Lower lobe of right lung (tissue), 2 donors: ENCODE results near the gene NSUN2. TPM values are rescaled to one million over a fixed set of nuclear protein-coding genes. Genes with fewer than 3 reads are reported as not detected.
A peak's percentile ranks its signal among the peaks of the same experiment; 100 is the strongest.

ENCODE experiments used
- ATAC-seq, 2 donors: fragments of 200-7000 bp; cut with Tn5 transposase; one replicate each; pipeline ENCODE4 v1.9.1; 2020 to 2022; ENCODE audit warnings: mild to moderate bottlenecking in 2 of 2, moderate library complexity in 2 of 2
- DNase-seq: peaks from one replicate; pipeline ENCODE4 v3.0.0-alpha.2; 2020
- H3K27ac ChIP-seq: fragments of 200-600 bp; one replicate; pipeline ENCODE4 v1.8.0; 2022
- H3K27me3 ChIP-seq: fragments of 200-600 bp; one replicate; pipeline ENCODE4 v1.8.0; 2022; ENCODE audit warnings: low read depth
- H3K36me3 ChIP-seq: fragments of 200-600 bp; one replicate; pipeline ENCODE4 v1.8.0; 2022; ENCODE audit warnings: mild to moderate bottlenecking
- H3K4me1 ChIP-seq: fragments of 200-600 bp; one replicate; pipeline ENCODE4 v1.8.0; 2022
- H3K4me3 ChIP-seq: fragments of 200-600 bp; one replicate; pipeline ENCODE4 v1.8.0; 2022; ENCODE audit warnings: mild to moderate bottlenecking
- H3K9me3 ChIP-seq: fragments of 200-600 bp; one replicate; pipeline ENCODE4 v1.8.0; 2022
- intact Hi-C: fragments of 100-400 bp; cut with DNase I; formaldehyde crosslinking; loops from one replicate; pipeline ENCODE4 v1.11.0; 2022
- total RNA-seq: library from RNA; stranded (reverse); fragmentation: NEBNext Ultra II Directional; extraction: Animal tissue kit (Norgen Biotek cat#: 25700); gene quantifications from one replicate; pipeline ENCODE4 v1.2.1, GENCODE V29; 2021
- TF ChIP-seq, protein P1 (sequence below): fragments of 200-600 bp; IDR thresholded peaks from one replicate; pipeline ENCODE4 v1.8.0; 2022; ENCODE audit warnings: antibody characterized with exemption, mild to moderate bottlenecking
- donor health status: DM: no; HTN: yes; CAD: no; lungs with severe emphysema.

The NSUN2 gene
- total RNA-seq, 1 donor from 2014 or later: 43.3 TPM

DNA sequence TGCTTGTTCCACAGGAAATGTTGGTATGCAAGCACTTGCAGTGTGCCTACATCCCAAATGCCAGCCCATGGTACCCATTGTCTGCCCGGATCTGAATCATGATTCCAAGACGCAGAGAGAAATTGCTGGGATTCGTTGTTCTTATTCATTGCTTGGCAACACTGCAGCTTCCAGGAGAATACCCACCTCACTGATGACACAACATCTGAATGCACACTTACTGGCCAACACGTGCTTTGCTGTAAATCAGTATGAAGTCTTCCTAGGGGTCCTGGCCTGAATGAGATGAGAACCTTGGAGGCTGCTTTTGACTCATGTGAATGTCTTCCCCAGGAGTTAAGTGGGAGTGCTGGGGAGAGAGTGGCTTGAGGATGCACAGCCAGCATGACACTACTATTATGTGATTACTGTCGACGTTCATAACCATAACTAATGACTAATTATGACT, 12.0 kb upstream of the NSUN2 start:
- intact Hi-C loops: no loop called here
- TF ChIP-seq, protein P1, sequence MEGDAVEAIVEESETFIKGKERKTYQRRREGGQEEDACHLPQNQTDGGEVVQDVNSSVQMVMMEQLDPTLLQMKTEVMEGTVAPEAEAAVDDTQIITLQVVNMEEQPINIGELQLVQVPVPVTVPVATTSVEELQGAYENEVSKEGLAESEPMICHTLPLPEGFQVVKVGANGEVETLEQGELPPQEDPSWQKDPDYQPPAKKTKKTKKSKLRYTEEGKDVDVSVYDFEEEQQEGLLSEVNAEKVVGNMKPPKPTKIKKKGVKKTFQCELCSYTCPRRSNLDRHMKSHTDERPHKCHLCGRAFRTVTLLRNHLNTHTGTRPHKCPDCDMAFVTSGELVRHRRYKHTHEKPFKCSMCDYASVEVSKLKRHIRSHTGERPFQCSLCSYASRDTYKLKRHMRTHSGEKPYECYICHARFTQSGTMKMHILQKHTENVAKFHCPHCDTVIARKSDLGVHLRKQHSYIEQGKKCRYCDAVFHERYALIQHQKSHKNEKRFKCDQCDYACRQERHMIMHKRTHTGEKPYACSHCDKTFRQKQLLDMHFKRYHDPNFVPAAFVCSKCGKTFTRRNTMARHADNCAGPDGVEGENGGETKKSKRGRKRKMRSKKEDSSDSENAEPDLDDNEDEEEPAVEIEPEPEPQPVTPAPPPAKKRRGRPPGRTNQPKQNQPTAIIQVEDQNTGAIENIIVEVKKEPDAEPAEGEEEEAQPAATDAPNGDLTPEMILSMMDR: no peak
- H3K4me1 ChIP-seq: no peaks in the 10 kb centered on the region
- no peak overlapping the region for H3K27ac ChIP-seq
- no peaks in the 10 kb centered on the region for H3K9me3 ChIP-seq
- H3K27me3 ChIP-seq: no peaks in the 10 kb centered on the region
- no peak for ATAC-seq
- no peak overlapping the region for H3K4me3 ChIP-seq
- DNase-seq: no peak
- H3K36me3 ChIP-seq: no peaks in the 10 kb centered on the region

DNA sequence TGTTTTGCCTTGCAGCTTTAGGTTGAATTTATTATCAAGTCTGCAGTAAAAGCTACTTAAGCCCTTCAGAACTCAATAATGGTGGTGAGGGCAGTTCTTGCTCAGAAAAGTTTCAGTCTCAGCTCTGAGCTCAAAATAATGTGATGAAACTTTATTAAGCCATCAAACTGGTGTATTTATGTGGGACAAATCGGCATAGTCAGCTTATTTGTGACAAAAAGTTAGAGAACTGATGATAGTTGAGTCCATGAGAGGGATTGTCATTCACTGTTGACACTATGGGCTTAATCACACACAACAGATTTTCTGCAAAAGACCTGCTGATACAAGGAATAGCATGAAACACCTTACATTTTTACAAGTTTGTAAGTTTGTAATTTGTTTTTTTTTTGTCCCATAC, 9.8 kb upstream of the NSUN2 start:
- DNase-seq (no peak), ATAC-seq (no peak)
- Histone ChIP-seq H3K27me3 (no peaks in the 10 kb centered on the region), H3K9me3 (no peaks in the 10 kb centered on the region), H3K36me3 (no peaks in the 10 kb centered on the region), H3K27ac (no peak overlapping the region), H3K4me1 (no peaks in the 10 kb centered on the region), H3K4me3 (no peak overlapping the region)
- intact Hi-C loops: no loop called here
- TF ChIP-seq, protein P1: no peak

DNA sequence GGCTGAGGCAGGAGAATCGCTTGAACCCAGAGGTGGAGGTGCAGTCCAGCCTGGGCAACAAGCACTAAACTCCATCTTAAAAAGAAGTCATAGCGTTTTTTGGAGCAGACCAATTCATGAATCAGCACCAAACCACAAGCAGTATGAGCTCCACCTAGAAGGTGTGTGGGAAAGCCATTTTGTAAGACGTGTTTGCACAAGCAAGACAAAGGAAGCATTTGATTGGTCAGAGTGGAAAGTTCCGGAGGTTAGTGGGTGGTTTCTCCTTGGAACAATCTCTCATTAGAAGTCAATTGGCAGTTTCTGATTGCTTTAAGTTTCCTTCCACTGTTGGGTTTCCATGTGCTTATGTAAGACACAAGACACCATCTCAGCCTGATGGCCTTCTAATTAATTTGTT, 5.4 kb upstream of the NSUN2 start:
- DNase-seq (no peak), ATAC-seq (no peak)
- Histone ChIP-seq H3K9me3 (no peaks in the 10 kb centered on the region), H3K27me3 (no peaks in the 10 kb centered on the region), H3K36me3 (no peaks in the 10 kb centered on the region), H3K4me1 (peaks cover 15% of the 10 kb centered on the region), H3K27ac (no peak overlapping the region), H3K4me3 (no peak overlapping the region)
- TF ChIP-seq, protein P1: no peak
- intact Hi-C loops: no loop called here

DNA sequence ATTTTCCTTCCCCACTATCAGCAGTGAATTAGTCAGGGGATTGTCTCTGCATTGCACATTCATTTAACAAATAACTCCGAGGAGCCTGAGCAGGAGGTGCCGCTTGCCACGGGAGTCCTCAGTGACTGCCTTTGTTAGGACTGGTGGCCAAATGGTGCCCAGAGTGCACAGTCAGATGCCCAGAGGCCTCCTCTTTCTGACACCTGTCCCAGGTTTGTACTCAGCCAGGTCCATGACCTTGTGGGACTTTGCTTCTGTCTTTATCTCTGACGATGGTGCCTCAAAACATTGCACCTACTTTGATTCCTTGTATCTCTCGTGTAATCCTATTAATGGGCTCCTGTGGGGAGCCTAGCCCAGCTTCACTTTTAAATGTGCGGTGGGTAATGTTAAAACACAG, 4.7 kb upstream of the NSUN2 start:
- TF ChIP-seq, protein P1: no peak
- Histone ChIP-seq H3K4me1 (peaks cover 15% of the 10 kb centered on the region), H3K36me3 (no peaks in the 10 kb centered on the region), H3K4me3 (no peak overlapping the region), H3K9me3 (no peaks in the 10 kb centered on the region), H3K27me3 (no peaks in the 10 kb centered on the region), H3K27ac (no peak overlapping the region)
- no peak for ATAC-seq
- intact Hi-C loops: no loop called here
- no peak for DNase-seq

DNA sequence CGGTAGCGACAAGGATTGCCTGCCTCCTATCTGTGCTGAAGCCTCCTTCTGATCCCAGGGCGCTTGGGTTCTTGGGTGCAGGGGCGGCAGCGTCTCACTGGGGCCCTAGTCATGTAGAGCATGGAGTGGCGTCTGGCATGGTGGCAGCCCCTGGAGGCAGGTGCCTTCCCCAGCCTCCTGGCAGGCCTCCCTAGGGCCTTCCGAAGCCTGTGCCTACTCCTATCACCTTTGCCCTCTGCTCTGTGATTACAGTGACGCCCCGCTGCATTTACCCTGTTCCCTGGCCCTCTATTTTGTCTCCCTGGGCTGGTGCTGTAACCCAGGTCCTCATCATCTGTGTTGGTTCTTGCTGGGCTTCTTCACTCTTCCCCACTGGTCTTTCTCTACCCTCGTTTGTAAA, 4.2 kb upstream of the NSUN2 start:
- ATAC-seq: no peak
- Histone ChIP-seq H3K27ac (no peak overlapping the region), H3K4me1 (peaks cover 19% of the 10 kb centered on the region), H3K27me3 (no peaks in the 10 kb centered on the region), H3K36me3 (no peaks in the 10 kb centered on the region), H3K9me3 (no peaks in the 10 kb centered on the region), H3K4me3 (no peak overlapping the region)
- no peak for DNase-seq
- intact Hi-C loops: no loop called here
- TF ChIP-seq, protein P1: no peak

DNA sequence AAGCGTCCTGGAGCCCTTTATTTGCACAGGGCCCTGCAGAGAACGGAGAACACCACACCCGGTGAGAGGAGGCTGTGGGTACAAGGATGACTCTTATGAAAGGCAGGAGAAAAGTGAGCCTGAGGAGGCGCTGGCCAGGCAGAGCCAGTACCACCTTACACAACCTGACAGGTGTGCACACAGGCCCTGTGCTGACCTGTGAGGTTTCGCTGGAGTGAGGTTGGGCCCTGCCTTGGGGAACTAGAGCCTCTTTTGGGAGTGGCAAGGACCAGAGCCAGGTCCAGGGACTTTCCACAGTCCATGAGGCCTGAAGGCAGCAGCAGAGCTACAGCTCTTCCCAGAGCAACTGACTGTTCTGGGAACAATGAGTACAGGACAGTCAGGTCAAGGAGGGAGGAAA, 3.4 kb upstream of the NSUN2 start:
- Histone ChIP-seq H3K4me3 (no peak overlapping the region), H3K36me3 (peaks cover 4% of the 10 kb centered on the region), H3K9me3 (no peaks in the 10 kb centered on the region), H3K27ac (no peak overlapping the region), H3K4me1 (peaks cover 26% of the 10 kb centered on the region), H3K27me3 (no peaks in the 10 kb centered on the region)
- ATAC-seq (peak in 1 of 2 donors; percentile 38), DNase-seq (peak; percentile 58)
- TF ChIP-seq, protein P1: no peak
- intact Hi-C loops: no loop called here
